Measurements from ENCODE around the gene RELB.

DNA sequence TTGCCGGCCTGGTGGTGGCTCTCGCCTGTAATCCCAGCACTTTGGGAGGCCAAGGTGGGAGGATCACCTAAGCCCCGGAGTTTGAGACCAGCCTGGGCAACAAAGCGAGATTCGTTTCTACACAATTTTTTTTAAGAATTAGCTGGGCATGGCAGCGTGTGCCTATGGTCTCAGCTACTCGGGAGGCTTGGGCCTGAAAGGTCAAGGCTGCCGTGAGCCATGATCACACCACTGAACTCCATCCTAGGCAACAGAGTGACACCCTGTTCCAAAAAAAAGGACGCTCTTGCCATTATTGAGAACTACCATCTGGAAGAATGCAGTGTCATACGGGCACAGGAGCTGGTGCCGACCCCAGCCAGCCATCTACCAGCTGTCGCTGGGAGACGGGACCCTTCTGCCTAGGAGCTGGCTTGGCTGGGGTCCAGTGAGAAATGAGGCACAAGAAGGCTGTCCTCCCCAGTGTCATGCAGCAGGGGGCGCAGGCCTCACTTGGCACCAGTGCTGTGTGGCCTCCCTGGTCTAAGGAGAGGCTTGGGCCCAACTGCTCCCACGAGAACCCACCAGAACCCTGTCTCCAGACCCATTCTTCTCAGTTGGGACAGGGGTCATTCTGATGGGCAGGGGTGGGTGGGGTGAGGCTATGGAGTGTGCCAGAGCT, 12.2 kb upstream of the RELB start:
- TF ChIP-seq, protein P1, sequence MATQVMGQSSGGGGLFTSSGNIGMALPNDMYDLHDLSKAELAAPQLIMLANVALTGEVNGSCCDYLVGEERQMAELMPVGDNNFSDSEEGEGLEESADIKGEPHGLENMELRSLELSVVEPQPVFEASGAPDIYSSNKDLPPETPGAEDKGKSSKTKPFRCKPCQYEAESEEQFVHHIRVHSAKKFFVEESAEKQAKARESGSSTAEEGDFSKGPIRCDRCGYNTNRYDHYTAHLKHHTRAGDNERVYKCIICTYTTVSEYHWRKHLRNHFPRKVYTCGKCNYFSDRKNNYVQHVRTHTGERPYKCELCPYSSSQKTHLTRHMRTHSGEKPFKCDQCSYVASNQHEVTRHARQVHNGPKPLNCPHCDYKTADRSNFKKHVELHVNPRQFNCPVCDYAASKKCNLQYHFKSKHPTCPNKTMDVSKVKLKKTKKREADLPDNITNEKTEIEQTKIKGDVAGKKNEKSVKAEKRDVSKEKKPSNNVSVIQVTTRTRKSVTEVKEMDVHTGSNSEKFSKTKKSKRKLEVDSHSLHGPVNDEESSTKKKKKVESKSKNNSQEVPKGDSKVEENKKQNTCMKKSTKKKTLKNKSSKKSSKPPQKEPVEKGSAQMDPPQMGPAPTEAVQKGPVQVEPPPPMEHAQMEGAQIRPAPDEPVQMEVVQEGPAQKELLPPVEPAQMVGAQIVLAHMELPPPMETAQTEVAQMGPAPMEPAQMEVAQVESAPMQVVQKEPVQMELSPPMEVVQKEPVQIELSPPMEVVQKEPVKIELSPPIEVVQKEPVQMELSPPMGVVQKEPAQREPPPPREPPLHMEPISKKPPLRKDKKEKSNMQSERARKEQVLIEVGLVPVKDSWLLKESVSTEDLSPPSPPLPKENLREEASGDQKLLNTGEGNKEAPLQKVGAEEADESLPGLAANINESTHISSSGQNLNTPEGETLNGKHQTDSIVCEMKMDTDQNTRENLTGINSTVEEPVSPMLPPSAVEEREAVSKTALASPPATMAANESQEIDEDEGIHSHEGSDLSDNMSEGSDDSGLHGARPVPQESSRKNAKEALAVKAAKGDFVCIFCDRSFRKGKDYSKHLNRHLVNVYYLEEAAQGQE (IDR thresholded peaks at IDR 0.05; ENCODE audit: insufficient read depth in 1 of 2, low read depth in 2 of 2, low read length in 2 of 2): no peak
- TF ChIP-seq SIN3A (IDR thresholded peaks at IDR 0.05; ENCODE audit: borderline replicate concordance, insufficient read depth, low read length): no peak
- TF ChIP-seq TAF1 (IDR thresholded peaks at IDR 0.05; ENCODE audit: borderline replicate concordance, insufficient read depth, low read length): no peak
- TF ChIP-seq POLR2AphosphoS5 (IDR thresholded peaks at IDR 0.05; ENCODE audit: low read depth, low read length): no peak

Measured in PFSK-1 (cell line).